Testis (tissue), 3 donors: ENCODE results near the gene DYRK4. TPM values are rescaled to one million over a fixed set of nuclear protein-coding genes. Genes with fewer than 3 reads are reported as not detected.

Experiments
- DNase-seq: peaks from one replicate; pipeline ENCODE4 v3.0.0-alpha.2; 2019
- H3K27ac ChIP-seq, 2 donors: fragments of 200-600 bp; sonication (generic); one replicate each; pipeline ENCODE4 v1.5.1; 2019
- H3K27me3 ChIP-seq: fragments of 200-600 bp; sonication (generic); one replicate; pipeline ENCODE4 v1.5.1; 2019
- H3K36me3 ChIP-seq: fragments of 200-600 bp; sonication (generic); one replicate; pipeline ENCODE4 v1.5.1; 2017; ENCODE audit warnings: low read depth; ENCODE audit errors: missing control alignments
- H3K4me1 ChIP-seq: fragments of 200-600 bp; sonication (generic); one replicate; pipeline ENCODE4 v1.5.1; 2019
- H3K4me3 ChIP-seq, 2 donors: fragments of 200-600 bp; sonication (generic); one replicate each; pipeline ENCODE4 v1.5.1; 2017 to 2019
- H3K9me3 ChIP-seq: fragments of 200-600 bp; sonication (generic); one replicate; pipeline ENCODE4 v1.5.1; 2017
- POLR2A ChIP-seq: fragments of 450-650 bp; IDR thresholded peaks from one replicate; pipeline ENCODE4 v1.6.1; 2017; ENCODE audit warnings: antibody characterized with exemption, mild to moderate bottlenecking, moderate library complexity
- WGBS, 2 donors: methylation state at CpG; one replicate each; pipeline ENCODE4 v1.1.5; 2018; 5-methylcytosine and 5-hydroxymethylcytosine counted together
- intact Hi-C: fragments of 100-400 bp; cut with DNase I; formaldehyde crosslinking; loops from one replicate; pipeline ENCODE4 v1.15.1; 2023; ENCODE audit warnings: low total_unique reads
- polyA plus RNA-seq: library from polyadenylated mRNA; stranded (reverse); fragments of 350-450 nt; fragmentation: Illumina TruSeq; extraction: RNeasy Lipid Tissue Mini Kit (QIAGEN cat#74804); gene quantifications from one replicate; pipeline ENCODE4 v1.2.3, GENCODE V29; 2014; ENCODE audit warnings: low read depth, low replicate concordance; ENCODE audit not compliant: insufficient read depth
- total RNA-seq, 2 donors: library from RNA; depleted of rRNA; stranded (reverse); fragments of >200 nt; gene quantifications; one replicate each; pipeline ENCODE4 v1.2.3, GENCODE V29; 2016
- TF ChIP-seq, protein P1 (sequence below), 3 experiments: fragments of 450-650 bp in 2 of 3; fragments of 200-600 bp in 1 of 3; sonication (generic) in 1 of 3; IDR thresholded peaks; one replicate each; pipeline ENCODE4 v1.5.1; 2016 to 2019; ENCODE audit warnings: antibody characterized with exemption in 3 of 3, mild to moderate bottlenecking in 2 of 3, moderate library complexity in 1 of 3

DYRK4 gene
- total and polyA plus RNA-seq, 3 donors from 2014 or later: 91.2 to 189 (median 138) TPM

- Histone ChIP-seq H3K9me3 (no peaks in the 10 kb centered on the region), H3K4me1 (no peaks in the 10 kb centered on the region), H3K4me3 (no peak overlapping the region), H3K27ac (no peak overlapping the region), H3K27me3 (no peaks in the 10 kb centered on the region), H3K36me3 (no peaks in the 10 kb centered on the region)
- no peak for DNase-seq
- no peak for TF ChIP-seq POLR2A
- TF ChIP-seq, protein P1, sequence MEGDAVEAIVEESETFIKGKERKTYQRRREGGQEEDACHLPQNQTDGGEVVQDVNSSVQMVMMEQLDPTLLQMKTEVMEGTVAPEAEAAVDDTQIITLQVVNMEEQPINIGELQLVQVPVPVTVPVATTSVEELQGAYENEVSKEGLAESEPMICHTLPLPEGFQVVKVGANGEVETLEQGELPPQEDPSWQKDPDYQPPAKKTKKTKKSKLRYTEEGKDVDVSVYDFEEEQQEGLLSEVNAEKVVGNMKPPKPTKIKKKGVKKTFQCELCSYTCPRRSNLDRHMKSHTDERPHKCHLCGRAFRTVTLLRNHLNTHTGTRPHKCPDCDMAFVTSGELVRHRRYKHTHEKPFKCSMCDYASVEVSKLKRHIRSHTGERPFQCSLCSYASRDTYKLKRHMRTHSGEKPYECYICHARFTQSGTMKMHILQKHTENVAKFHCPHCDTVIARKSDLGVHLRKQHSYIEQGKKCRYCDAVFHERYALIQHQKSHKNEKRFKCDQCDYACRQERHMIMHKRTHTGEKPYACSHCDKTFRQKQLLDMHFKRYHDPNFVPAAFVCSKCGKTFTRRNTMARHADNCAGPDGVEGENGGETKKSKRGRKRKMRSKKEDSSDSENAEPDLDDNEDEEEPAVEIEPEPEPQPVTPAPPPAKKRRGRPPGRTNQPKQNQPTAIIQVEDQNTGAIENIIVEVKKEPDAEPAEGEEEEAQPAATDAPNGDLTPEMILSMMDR (IDR thresholded peaks at IDR 0.05): no peak
- intact Hi-C loops: no loop called here
- 89 to 90% methylated on average over 1 of the region's 1 CpG for WGBS, 2 donors
Measured at GRCh38 chr12:4545195-4545594, 16.8 kb upstream of the DYRK4 start.

GRCh38 chr12:4552191-4552590, 9.8 kb upstream of the DYRK4 start:
- Histone ChIP-seq H3K4me3 (no peak overlapping the region), H3K27me3 (no peaks in the 10 kb centered on the region), H3K36me3 (no peaks in the 10 kb centered on the region), H3K4me1 (no peaks in the 10 kb centered on the region), H3K27ac (no peak overlapping the region), H3K9me3 (no peaks in the 10 kb centered on the region)
- 94 to 96% methylated on average over 1 of the region's 1 CpG for WGBS, 2 donors
- intact Hi-C loops: no loop called here
- TF ChIP-seq, protein P1 (IDR thresholded peaks at IDR 0.05): no peak
- TF ChIP-seq POLR2A: no peak
- no peak for DNase-seq

GRCh38 chr12:4553943-4554342, 8.1 kb upstream of the DYRK4 start:
- intact Hi-C loops: no loop called here

DNA sequence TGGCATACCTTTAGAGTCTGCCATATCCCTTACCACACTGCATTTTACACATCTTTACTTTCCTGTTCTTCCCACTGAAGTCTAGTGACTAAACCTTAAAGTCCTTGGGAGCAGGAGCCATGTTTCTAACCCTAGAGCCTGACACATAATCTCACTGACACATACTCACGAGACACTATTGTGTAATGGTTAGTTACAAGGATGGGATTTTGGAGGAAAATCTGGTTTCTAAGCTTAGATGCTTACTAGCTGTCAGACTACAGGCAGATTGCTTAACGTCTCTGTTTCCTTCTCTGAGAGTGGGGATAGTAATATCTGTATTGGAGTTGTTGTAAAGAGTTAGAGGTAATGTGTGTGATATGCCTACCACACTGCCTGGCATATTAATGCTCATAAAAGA, 6.2 kb upstream of the DYRK4 start:
- Histone ChIP-seq H3K36me3 (no peaks in the 10 kb centered on the region), H3K4me3 (no peak overlapping the region), H3K27me3 (no peaks in the 10 kb centered on the region), H3K4me1 (no peaks in the 10 kb centered on the region), H3K27ac (no peak overlapping the region), H3K9me3 (no peaks in the 10 kb centered on the region)
- TF ChIP-seq POLR2A: no peak
- TF ChIP-seq, protein P1 (IDR thresholded peaks at IDR 0.05): no peak
- intact Hi-C loops: no loop called here
- no peak for DNase-seq
- WGBS, 2 donors: 88 to 92% methylated on average over 2 of the region's 2 CpGs

More at GRCh38 chr12:4553943-4554342, 8.1 kb upstream of the DYRK4 start:
- 89 to 93% methylated on average over 4 of the region's 4 CpGs for WGBS, 2 donors
- no peak overlapping the region for H3K4me3 ChIP-seq
- H3K36me3 ChIP-seq: no peaks in the 10 kb centered on the region
- H3K9me3 ChIP-seq: no peaks in the 10 kb centered on the region
- H3K27me3 ChIP-seq: no peaks in the 10 kb centered on the region
- H3K4me1 ChIP-seq: no peaks in the 10 kb centered on the region
- no peak for DNase-seq
- TF ChIP-seq POLR2A: no peak
- TF ChIP-seq, protein P1 (IDR thresholded peaks at IDR 0.05): no peak
- no peak overlapping the region for H3K27ac ChIP-seq

DNA sequence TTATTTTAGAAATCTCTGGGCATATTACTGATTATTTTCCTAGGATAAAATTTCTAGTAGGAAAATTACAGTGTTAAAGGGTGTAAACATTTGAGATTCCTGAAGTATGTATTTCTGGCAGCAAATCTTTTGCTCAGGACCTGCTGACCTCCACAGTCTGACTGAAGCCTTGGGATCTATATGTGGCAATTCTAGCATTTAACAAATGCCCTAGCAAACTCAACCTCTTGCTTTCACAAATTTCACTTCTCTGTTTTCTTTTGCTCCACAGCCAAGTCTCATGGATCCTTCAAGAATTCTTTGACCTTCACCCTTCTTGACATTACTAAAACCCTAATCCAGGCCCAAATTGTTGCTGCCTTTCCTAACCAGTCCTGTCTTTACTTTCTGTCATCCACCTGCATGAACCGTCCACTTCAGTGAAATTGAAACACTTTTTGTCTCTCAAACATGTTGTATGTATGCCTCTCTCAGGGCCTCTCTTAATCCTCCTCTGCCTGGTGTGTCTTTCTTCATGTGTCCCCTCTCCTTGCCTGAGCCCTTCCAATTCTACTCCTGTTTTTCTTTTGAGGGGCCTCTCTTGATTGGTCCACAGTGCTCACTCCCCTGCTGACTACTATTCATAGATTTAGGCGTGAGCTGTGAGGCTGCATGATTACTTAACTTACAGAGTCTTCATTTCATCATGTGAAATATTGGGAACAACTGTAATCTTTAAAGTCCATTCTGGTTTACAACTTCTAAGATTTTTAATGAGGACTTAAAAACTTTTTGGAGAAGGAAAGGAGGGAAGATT, 5.1 kb upstream of the DYRK4 start:
- no peaks in the 10 kb centered on the region for H3K9me3 ChIP-seq
- H3K36me3 ChIP-seq: no peaks in the 10 kb centered on the region
- H3K4me3 ChIP-seq: no peak overlapping the region
- intact Hi-C loops: no loop called here
- TF ChIP-seq POLR2A: no peak
- TF ChIP-seq, protein P1 (IDR thresholded peaks at IDR 0.05): no peak
- no peak overlapping the region for H3K27ac ChIP-seq
- no peak for DNase-seq
- no peaks in the 10 kb centered on the region for H3K4me1 ChIP-seq
- H3K27me3 ChIP-seq: no peaks in the 10 kb centered on the region
- 90% methylated on average over 2 of the region's 2 CpGs for WGBS, 2 donors
